Epithelial cell of esophagus (primary cell): Measurements from ENCODE around the gene EEF1A2.

Experiments used
- DNase-seq: peaks from one replicate; pipeline ENCODE4 v3.0.0; 2010; ENCODE audit warnings: low read depth
- H3K4me3 ChIP-seq: 2 replicates; pipeline ENCODE4 v1.5.1; 2011; ENCODE audit warnings: mild to moderate bottlenecking, low read length, control low read depth
- TF ChIP-seq, protein P1 (sequence below): IDR thresholded peaks from 2 replicates; pipeline ENCODE4 v1.5.1; 2011; ENCODE audit warnings: low read depth, mild to moderate bottlenecking, low read length, control low read depth, inconsistent platforms; ENCODE audit not compliant: insufficient read depth; ENCODE audit errors: missing control alignments

The EEF1A2 gene

GRCh38 chr20:63494420-63495166, 4.3 kb downstream of the EEF1A2 start:
- TF ChIP-seq, protein P1, sequence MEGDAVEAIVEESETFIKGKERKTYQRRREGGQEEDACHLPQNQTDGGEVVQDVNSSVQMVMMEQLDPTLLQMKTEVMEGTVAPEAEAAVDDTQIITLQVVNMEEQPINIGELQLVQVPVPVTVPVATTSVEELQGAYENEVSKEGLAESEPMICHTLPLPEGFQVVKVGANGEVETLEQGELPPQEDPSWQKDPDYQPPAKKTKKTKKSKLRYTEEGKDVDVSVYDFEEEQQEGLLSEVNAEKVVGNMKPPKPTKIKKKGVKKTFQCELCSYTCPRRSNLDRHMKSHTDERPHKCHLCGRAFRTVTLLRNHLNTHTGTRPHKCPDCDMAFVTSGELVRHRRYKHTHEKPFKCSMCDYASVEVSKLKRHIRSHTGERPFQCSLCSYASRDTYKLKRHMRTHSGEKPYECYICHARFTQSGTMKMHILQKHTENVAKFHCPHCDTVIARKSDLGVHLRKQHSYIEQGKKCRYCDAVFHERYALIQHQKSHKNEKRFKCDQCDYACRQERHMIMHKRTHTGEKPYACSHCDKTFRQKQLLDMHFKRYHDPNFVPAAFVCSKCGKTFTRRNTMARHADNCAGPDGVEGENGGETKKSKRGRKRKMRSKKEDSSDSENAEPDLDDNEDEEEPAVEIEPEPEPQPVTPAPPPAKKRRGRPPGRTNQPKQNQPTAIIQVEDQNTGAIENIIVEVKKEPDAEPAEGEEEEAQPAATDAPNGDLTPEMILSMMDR, result no peak

GRCh38 chr20:63494084-63494419, 4.8 kb downstream of the EEF1A2 start:
- H3K4me3 ChIP-seq, result no peak overlapping the region
- DNase-seq, result no peak
- TF ChIP-seq, protein P1, result no peak

More at GRCh38 chr20:63494420-63495166, 4.3 kb downstream of the EEF1A2 start:
- no peak for DNase-seq
- no peak overlapping the region for H3K4me3 ChIP-seq

DNA sequence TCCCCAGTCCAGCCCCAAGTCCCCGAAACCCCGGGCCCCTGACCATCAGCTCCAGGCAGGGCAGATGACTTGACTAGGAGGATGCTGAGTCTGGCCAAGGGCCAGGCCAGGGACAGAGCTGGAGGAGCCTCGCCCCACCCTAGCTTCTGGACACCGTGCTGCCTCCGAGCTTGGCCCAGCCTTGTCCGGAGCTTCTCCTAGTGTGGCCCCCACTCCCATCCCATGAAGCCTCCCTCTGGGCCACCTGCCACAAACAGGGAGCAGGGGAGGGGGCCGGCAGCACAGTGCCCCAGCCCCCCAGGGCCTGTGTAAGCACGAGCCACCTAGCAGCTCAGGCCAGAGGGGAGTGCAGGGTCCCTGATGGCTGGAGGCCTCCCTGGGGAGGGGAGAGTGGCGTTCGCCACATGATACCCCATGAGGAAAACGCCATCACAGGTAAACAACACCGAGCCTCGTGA, 5.3 kb downstream of the EEF1A2 start:
- H3K4me3 ChIP-seq, result no peak overlapping the region
- DNase-seq, result no peak
- TF ChIP-seq, protein P1, result no peak

DNA sequence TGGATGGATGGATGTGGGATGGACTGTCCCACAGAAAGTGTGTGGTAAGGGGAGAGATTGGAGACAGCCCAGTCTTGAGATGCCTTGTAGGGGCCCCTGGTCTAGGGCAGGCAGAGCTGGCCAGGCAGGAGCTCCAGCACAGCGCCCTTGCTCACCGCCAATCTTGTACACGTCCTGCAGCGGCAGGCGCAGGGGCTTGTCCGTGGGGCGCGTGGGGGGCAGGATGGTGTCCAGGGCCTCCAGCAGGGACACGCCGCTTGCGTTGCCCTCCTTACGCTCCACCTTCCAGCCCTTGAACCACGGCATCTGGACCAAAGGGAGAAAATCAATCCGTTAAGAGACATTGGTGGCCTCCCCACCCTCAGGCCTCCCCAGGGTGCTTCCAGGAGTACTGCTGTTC, 5.9 kb downstream of the EEF1A2 start:
- H3K4me3 ChIP-seq, result no peak overlapping the region
- TF ChIP-seq, protein P1, result no peak
- DNase-seq, result no peak

DNA sequence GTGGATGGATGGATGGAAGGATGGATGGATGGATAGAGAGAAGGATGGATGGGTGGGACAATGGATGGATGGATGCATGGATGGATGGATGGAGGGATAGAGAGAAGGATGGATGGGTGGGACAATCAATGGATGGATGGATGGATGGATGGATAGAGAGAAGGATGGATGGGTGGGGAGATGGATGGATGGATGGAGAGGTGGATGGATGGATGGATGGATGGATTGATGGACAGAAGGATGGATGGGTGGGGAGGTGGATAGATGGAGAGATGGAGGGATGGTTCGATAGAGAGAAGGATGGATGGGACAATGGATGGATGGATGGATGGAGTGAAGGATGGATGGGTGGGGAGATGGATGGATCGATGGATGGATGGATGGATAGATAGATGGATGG, 6.4 kb downstream of the EEF1A2 start:
- TF ChIP-seq, protein P1, result no peak
- H3K4me3 ChIP-seq, result no peak overlapping the region
- DNase-seq, result no peak

GRCh38 chr20:63491635-63492230, 7.2 kb downstream of the EEF1A2 start:
- TF ChIP-seq, protein P1, result no peak
- DNase-seq, result no peak

More at GRCh38 chr20:63491635-63492230, 7.2 kb downstream of the EEF1A2 start:
- no peak overlapping the region for H3K4me3 ChIP-seq
